Endothelial cell of umbilical vein (primary cell): ENCODE measurements around the gene SPDYC.

ENCODE experiments used
- CTCF ChIP-seq, 2 donors: IDR thresholded peaks; 1 replicate in 1 of 2; 2 replicates in 1 of 2; pipeline ENCODE4 v1.5.1; 2011; ENCODE audit warnings: low read length in 2 of 2, mild to moderate bottlenecking in 2 of 2, moderate library complexity in 2 of 2, control low read depth in 1 of 2, inconsistent platforms in 1 of 2, low read depth in 1 of 2; ENCODE audit not compliant: insufficient read depth in 1 of 2; ENCODE audit errors: extremely low read depth in 1 of 2
- EZH2 ChIP-seq: IDR thresholded peaks from 2 replicates; pipeline ENCODE4 v1.6.1; 2012; ENCODE audit warnings: borderline replicate concordance, low read depth, mild to moderate bottlenecking, moderate library complexity, low read length, inconsistent platforms; ENCODE audit not compliant: severe bottlenecking
- MAX ChIP-seq: IDR thresholded peaks from 2 replicates; pipeline ENCODE4 v1.6.1; 2011; ENCODE audit not compliant: insufficient read depth, insufficient read length
- MYC ChIP-seq: IDR thresholded peaks from one replicate; pipeline ENCODE4 v1.6.1; 2011; ENCODE audit warnings: mild to moderate bottlenecking, low read depth, low read length
- POLR2A ChIP-seq: IDR thresholded peaks from 2 replicates; pipeline ENCODE4 v1.6.1; 2012; ENCODE audit warnings: low read depth, mild to moderate bottlenecking, control low read depth, low read length
- POLR2AphosphoS5 ChIP-seq: IDR thresholded peaks from 2 replicates; pipeline ENCODE4 v1.6.1; 2012; ENCODE audit warnings: low read depth, mild to moderate bottlenecking, control low read depth, low read length, moderate library complexity; ENCODE audit not compliant: insufficient read depth

- TF ChIP-seq CTCF (IDR thresholded peaks at IDR 0.05; ENCODE audit: extremely low read depth in 1 of 2, insufficient read depth in 1 of 2, low read depth in 1 of 2, low read length in 2 of 2) (no peak), POLR2A (no peak), POLR2AphosphoS5 (no peak), MYC (no peak), EZH2 (no peak), MAX (no peak)
These were observed 28.0 kb upstream of the SPDYC start for GRCh38 chr11:65141896-65142494.
